HG03097 (cell line): ENCODE results near the gene SYCP2.
"Not testable (repeated sequence)": the region's sequence is repeated elsewhere in the genome, so short reads cannot be mapped to it uniquely, and the experiment has no call there.

Experiments used
- ATAC-seq: cut with Tn5 transposase; IDR thresholded peaks from one replicate; pipeline ENCODE4 v1.9.1; 2021; ENCODE audit not compliant: unreplicated experiment, low FRiP score

Gene SYCP2

GRCh38 chr20:59933296-59933848, at the start of gene SYCP2:
Gene SYCP2, minus strand, starts transcription at chr20:59933637. Its CDS starts 11,224 bp downstream, at chr20:59922413.
- no peak for ATAC-seq

GRCh38 chr20:59983076-59983475, 49.6 kb upstream of the SYCP2 start:
- ATAC-seq, result no peak

GRCh38 chr20:59977086-59977485, 43.6 kb upstream of the SYCP2 start:
- ATAC-seq, result no peak

- no peak for ATAC-seq
Observed at GRCh38 chr20:59976156-59976782, 42.8 kb upstream of the SYCP2 start.

GRCh38 chr20:59972037-59972801, 38.8 kb upstream of the SYCP2 start:
- ATAC-seq, result no peak

GRCh38 chr20:59971428-59971827, 38.0 kb upstream of the SYCP2 start:
- no peak for ATAC-seq

GRCh38 chr20:59966428-59966827, 33.0 kb upstream of the SYCP2 start:
- ATAC-seq, result no peak

- no peak for ATAC-seq
Observed at GRCh38 chr20:59962155-59962554, 28.7 kb upstream of the SYCP2 start.

- no peak for ATAC-seq
Observed at GRCh38 chr20:59961423-59961822, 28.0 kb upstream of the SYCP2 start.

GRCh38 chr20:59958626-59959025, 25.2 kb upstream of the SYCP2 start:
- no peak for ATAC-seq

- no peak for ATAC-seq
Observed at GRCh38 chr20:59958123-59958522, 24.7 kb upstream of the SYCP2 start, which contains the start of gene CDH26. Gene CDH26, plus strand, starts transcription at chr20:59958423. Its CDS starts 304 bp downstream, at chr20:59958727.

GRCh38 chr20:59957568-59957967, 24.1 kb upstream of the SYCP2 start:
- not testable (repeated sequence) for ATAC-seq

- no peak for ATAC-seq
Observed at GRCh38 chr20:59955131-59955796, 21.8 kb upstream of the SYCP2 start.

- no peak for ATAC-seq
Observed at GRCh38 chr20:59954718-59955117, 21.3 kb upstream of the SYCP2 start.

- no peak for ATAC-seq
Observed at GRCh38 chr20:59949911-59950310, 16.5 kb upstream of the SYCP2 start.

GRCh38 chr20:59948828-59949720, 15.6 kb upstream of the SYCP2 start:
- no peak for ATAC-seq

GRCh38 chr20:59948212-59948611, 14.8 kb upstream of the SYCP2 start:
- ATAC-seq, result no peak

GRCh38 chr20:59947376-59947775, 13.9 kb upstream of the SYCP2 start:
- ATAC-seq, result no peak

GRCh38 chr20:59945731-59946130, 12.3 kb upstream of the SYCP2 start:
- no peak for ATAC-seq

GRCh38 chr20:59945175-59945574, 11.7 kb upstream of the SYCP2 start:
- ATAC-seq, result no peak
